Heart left ventricle (tissue), 13 donors: ENCODE results near the gene AGPAT3.

Experiments
- POLR2A ChIP-seq, 2 donors: fragments of 450-650 bp; IDR thresholded peaks; one replicate each; pipeline ENCODE4 v1.6.1; 2017; ENCODE audit warnings: antibody characterized with exemption in 2 of 2, mild to moderate bottlenecking in 2 of 2, moderate library complexity in 2 of 2
- TF ChIP-seq, protein P1 (sequence below), 12 donors: fragments of 200-600 bp; sonication (generic) in 4 of 12; IDR thresholded peaks; one replicate each; pipeline versions ENCODE4 v1.5.0 to v1.8.0; 2018 to 2022; ENCODE audit warnings: antibody characterized with exemption in 12 of 12, mild to moderate bottlenecking in 5 of 12
- donor health status: ischemic (EF 13 %, LVEDD 7.1; RV severe dilation, severe dysfunction).
- donor health status: DM: no; HTN: yes; CAD: no.
- donor health status: DM: no; HTN: no; CAD: no.
- donor health status: ischemic (EF 25% LVEDD 6.9; RV normal size, moderate dysfunction).
- donor health status: ischemic (EF 25% LVEDD 5.7; RV mildly dilated, moderate dysfunction).
- donor health status: ischemic (EF 35%, LVEDD 5.7; RV mildly dilated, moderate dysfunction).
- donor health status: nonischemic (EF 11% LVEDD 7.7; RV severe dilation, severe dysfunction).
- donor health status: DM: yes; HTN: yes; CAD: no.
- donor health status: PGD.
- donor health status: ischemic (EF 29% LVEDD 5.4; RV normal size, mild dysfunction).
- donor health status: nonischemic (EF 23%, LVEDD 6.1; RV moderate dilation, normal function).

- TF ChIP-seq, protein P1, sequence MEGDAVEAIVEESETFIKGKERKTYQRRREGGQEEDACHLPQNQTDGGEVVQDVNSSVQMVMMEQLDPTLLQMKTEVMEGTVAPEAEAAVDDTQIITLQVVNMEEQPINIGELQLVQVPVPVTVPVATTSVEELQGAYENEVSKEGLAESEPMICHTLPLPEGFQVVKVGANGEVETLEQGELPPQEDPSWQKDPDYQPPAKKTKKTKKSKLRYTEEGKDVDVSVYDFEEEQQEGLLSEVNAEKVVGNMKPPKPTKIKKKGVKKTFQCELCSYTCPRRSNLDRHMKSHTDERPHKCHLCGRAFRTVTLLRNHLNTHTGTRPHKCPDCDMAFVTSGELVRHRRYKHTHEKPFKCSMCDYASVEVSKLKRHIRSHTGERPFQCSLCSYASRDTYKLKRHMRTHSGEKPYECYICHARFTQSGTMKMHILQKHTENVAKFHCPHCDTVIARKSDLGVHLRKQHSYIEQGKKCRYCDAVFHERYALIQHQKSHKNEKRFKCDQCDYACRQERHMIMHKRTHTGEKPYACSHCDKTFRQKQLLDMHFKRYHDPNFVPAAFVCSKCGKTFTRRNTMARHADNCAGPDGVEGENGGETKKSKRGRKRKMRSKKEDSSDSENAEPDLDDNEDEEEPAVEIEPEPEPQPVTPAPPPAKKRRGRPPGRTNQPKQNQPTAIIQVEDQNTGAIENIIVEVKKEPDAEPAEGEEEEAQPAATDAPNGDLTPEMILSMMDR (IDR thresholded peaks at IDR 0.05), result no peak
- no peak for TF ChIP-seq POLR2A (IDR thresholded peaks at IDR 0.05)
These were observed 118.4 kb downstream of the AGPAT3 start for GRCh38 chr21:43983390-43983789.
